ENCODE results near the gene RBM4. TPM values are rescaled to one million over a fixed set of nuclear protein-coding genes. Genes with fewer than 3 reads are reported as not detected.
"Not testable (repeated sequence)": the region's sequence is repeated elsewhere in the genome, so short reads cannot be mapped to it uniquely, and the experiment has no call there.

The RBM4 gene
- total and polyA plus RNA-seq, 12 donors, result 70.0 to 243 (median 138) TPM

GRCh38 chr11:66603072-66603471 is 35.4 kb upstream of the RBM4 start:
- DNase-seq, result no peak
- WGBS, 4 donors, result 92 to 96% (median 93%) methylated on average over 4 to 6 of the region's 6 CpGs
- intact Hi-C loops (cut with DNase I), result no loop called here
- no peak for TF ChIP-seq POLR2A (IDR thresholded peaks at IDR 0.05)
- no peak for TF ChIP-seq CTCF (IDR thresholded peaks at IDR 0.05)
- Histone ChIP-seq H3K4me1 (replicated peaks in 1 of 2) (peaks cover 25 to 32% of the 10 kb centered on the region in 2 donors), H3K4me3 (no peak overlapping the region), H3K36me3 (replicated peaks in 1 of 2) (peaks cover 0 to 33% of the 10 kb centered on the region in 2 donors), H3K27me3 (no peaks in the 10 kb centered on the region), H3K9me3 (replicated peaks in 1 of 3) (no peaks in the 10 kb centered on the region), H3K27ac (peak overlapping the region in 1 of 5 donors; percentile 31)

GRCh38 chr11:66604155-66604554 is 34.3 kb upstream of the RBM4 start:
- Histone ChIP-seq H3K4me3 (no peak overlapping the region), H3K27ac (no peak overlapping the region), H3K9me3 (replicated peaks in 1 of 3) (no peaks in the 10 kb centered on the region), H3K4me1 (replicated peaks in 1 of 2) (peaks cover 23 to 30% of the 10 kb centered on the region in 2 donors), H3K27me3 (no peaks in the 10 kb centered on the region), H3K36me3 (replicated peaks in 1 of 2) (peaks cover 0 to 33% of the 10 kb centered on the region in 2 donors)
- TF ChIP-seq CTCF (IDR thresholded peaks at IDR 0.05), result no peak
- no peak for TF ChIP-seq POLR2A (IDR thresholded peaks at IDR 0.05)
- 90 to 91% (median 90%) methylated on average over 5 of the region's 5 CpGs for WGBS, 4 donors
- no peak for DNase-seq
- intact Hi-C loops (cut with DNase I), result no loop called here

- intact Hi-C loops (cut with DNase I); H3K9me3 ChIP-seq (replicated peaks in 1 of 3); H3K27me3 ChIP-seq; DNase-seq; H3K4me3 ChIP-seq: not testable (repeated sequence)
- Histone ChIP-seq H3K36me3 (replicated peaks in 1 of 2) (peaks cover 0 to 22% of the 10 kb centered on the region in 2 donors), H3K27ac (peak overlapping the region in 4 of 5 donors; percentile 54 to 85 (median 78)), H3K4me1 (replicated peaks in 1 of 2) (peaks cover 21 to 29% of the 10 kb centered on the region in 2 donors)
- WGBS, 4 donors, result 91 to 95% (median 93%) methylated on average over 3 of the region's 3 CpGs
Measured at GRCh38 chr11:66606608-66607007, 31.9 kb upstream of the RBM4 start.

- H3K9me3 ChIP-seq (replicated peaks in 1 of 3), result no peaks in the 10 kb centered on the region
- WGBS, 4 donors, result 27 to 31% (median 28%) methylated on average over 6 to 8 of the region's 8 CpGs
- DNase-seq, result peak; percentile 83 to 95 (median 94)
- TF ChIP-seq POLR2A (IDR thresholded peaks at IDR 0.05) (peak in 1 of 2 donors; percentile 39), CTCF (IDR thresholded peaks at IDR 0.05) (no peak)
- H3K4me1 ChIP-seq (replicated peaks in 1 of 2), result peaks cover 15 to 22% of the 10 kb centered on the region in 2 donors
- intact Hi-C loops (cut with DNase I), result no loop called here
- H3K36me3 ChIP-seq (replicated peaks in 1 of 2), result peaks cover 0 to 22% of the 10 kb centered on the region in 2 donors
- no peak overlapping the region for H3K4me3 ChIP-seq
- no peaks in the 10 kb centered on the region for H3K27me3 ChIP-seq
- H3K27ac ChIP-seq, result peak overlapping the region; percentile 26 to 85 (median 75)
Measured at GRCh38 chr11:66607126-66607834, 31.2 kb upstream of the RBM4 start.

All from adrenal gland (tissue), 12 donors.